HG03460 (cell line): ENCODE measurements around the gene CDK18.

ENCODE experiments used
- ATAC-seq: cut with Tn5 transposase; IDR thresholded peaks from one replicate; pipeline ENCODE4 v1.9.1; 2021; ENCODE audit not compliant: unreplicated experiment

Gene CDK18

GRCh38 chr1:205521686-205522085 is 17.2 kb downstream of the CDK18 start:
- ATAC-seq, result no peak

- ATAC-seq, result no peak
These were observed 18.2 kb downstream of the CDK18 start for GRCh38 chr1:205522692-205523091.

DNA sequence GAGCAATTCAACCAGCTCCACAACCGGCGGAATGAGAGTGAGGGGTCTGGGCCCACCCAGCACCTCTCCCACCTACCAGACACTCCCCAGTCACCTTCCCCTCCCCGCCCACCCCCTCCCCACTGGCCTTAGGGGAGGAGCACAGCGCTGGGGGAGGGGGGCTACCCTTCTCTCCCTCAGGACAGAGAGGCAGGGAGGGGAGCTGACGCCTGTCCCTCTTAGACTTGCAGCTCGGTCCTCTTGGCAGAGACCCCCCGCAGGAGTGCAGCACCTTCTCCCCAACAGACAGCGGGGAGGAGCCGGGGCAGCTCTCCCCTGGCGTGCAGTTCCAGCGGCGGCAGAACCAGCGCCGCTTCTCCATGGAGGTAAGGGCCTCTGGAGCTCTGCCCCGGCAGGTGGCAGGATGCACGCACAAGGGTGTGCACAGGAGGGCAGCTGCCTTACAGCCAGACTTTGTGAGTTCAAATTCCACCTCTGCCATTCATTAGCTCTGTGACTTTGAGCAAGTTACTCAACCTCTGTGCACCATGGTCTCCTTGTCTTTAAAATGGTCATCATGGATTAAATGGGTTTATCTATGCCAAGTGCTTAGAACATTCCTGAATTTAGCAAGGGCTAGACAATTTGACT is 18.9 kb downstream of the CDK18 start:
- ATAC-seq, result no peak

DNA sequence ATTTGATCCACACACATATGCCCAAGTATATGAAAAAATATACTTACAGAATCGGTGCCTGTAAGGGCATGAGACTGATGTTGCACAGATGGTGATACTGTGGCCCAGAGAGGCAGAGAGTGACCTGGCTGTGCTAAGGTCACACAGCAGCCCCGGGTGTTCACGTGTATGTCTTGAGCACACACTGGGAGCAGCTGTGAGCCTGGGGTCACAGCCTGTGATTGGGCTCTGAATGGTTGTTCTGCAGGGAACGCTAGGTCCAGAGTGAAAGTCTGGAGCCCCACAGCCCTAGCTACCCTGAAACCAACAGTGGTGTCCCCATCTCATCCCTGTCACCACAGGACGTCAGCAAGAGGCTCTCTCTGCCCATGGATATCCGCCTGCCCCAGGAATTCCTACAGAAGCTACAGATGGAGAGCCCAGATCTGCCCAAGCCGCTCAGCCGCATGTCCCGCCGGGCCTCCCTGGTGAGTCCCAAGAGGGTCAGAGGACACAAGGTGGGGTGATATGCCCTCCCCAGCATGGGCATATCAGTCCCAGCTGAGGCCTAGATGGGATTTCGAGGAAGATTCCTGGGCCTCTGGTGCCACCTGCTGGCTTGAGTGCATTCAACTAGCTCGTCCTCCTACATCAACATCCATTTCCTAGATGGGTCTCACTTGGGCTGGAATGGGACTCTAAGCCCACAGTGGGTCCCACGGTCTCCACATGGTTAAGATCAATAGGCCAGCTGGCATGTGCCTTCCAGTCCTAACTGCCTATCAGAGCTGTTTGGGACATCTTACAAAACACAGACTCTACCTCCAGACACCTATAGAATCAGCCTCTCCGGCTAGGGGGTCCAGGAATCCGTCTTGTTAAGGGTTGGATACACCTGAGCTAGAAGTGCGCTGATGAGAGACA is 19.7 kb downstream of the CDK18 start:
- no peak for ATAC-seq

DNA sequence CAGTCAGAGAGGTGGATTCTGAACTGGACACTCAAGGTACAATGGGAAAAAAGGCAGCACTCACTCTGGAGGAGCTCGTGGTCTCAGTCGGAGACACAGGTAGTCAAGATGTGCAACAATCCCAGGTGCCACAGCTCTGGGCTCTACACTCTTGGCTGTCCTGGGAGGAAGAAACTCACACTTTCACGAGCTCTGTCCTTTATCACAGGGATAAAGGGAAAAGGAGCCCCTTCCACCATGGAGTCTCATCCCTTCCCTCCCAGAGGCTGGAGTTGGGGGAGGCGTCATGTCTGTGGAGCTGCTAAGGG is 20.3 kb downstream of the CDK18 start:
- ATAC-seq, result no peak

DNA sequence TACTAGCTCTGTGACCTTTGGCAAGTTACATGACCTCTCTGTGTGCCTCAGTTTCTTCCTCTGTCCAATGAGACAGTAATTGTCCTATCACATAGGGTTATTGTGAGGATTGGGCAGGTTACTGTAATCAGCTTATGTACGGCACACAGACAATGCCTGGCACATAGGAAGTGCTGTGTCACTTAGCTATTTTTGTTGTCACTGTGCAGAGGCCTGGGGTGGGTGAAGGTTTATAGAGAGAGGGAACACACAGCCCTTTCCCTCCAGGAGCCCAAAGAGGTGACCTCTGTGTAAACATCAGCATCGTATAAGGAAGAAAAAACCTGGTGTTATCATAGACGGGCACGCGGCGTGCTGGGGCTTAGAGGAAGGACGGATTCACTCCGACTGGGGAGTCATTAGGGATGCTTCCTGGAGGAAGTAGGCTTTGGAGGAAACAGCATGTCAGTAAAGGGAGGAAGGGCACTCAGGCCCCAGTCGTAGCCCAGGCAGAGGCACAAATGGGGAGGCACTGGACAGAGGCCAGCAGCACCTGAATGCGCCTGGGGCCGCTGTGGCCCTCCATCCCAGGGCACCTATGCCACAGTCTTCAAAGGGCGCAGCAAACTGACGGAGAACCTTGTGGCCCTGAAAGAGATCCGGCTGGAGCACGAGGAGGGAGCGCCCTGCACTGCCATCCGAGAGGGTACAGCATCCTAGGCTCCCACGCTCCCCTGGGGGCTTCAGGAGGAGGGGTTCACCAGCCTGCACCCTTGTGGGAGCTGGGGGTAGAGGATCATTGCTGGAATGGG is 21.2 kb downstream of the CDK18 start:
- ATAC-seq, result no peak

DNA sequence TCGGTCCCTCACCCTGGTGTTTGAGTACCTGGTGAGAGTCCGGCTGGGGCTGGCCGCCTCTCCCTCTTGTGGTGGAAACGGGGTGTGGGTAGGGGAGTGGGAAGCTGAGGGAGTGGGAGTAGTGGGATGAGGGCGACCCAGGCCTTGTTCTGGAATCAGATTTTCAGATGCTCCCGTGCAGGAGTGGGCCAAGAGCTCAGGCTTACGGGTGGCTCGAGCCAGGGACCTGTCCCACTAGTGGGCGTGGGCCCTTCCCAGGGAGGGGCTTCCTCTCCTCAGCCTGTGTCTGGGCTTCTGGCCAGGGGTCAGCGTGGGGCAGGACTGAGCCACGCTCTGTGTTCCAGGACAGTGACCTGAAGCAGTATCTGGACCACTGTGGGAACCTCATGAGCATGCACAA is 22.0 kb downstream of the CDK18 start:
- no peak for ATAC-seq

- no peak for ATAC-seq
These were observed 23.5 kb downstream of the CDK18 start for GRCh38 chr1:205527931-205528330.

GRCh38 chr1:205528446-205528886 is 24.0 kb downstream of the CDK18 start:
- no peak for ATAC-seq

- ATAC-seq, result peak; percentile 63
These were observed 24.7 kb downstream of the CDK18 start for GRCh38 chr1:205528887-205529825.

GRCh38 chr1:205530116-205530515 is 25.6 kb downstream of the CDK18 start:
- no peak for ATAC-seq

DNA sequence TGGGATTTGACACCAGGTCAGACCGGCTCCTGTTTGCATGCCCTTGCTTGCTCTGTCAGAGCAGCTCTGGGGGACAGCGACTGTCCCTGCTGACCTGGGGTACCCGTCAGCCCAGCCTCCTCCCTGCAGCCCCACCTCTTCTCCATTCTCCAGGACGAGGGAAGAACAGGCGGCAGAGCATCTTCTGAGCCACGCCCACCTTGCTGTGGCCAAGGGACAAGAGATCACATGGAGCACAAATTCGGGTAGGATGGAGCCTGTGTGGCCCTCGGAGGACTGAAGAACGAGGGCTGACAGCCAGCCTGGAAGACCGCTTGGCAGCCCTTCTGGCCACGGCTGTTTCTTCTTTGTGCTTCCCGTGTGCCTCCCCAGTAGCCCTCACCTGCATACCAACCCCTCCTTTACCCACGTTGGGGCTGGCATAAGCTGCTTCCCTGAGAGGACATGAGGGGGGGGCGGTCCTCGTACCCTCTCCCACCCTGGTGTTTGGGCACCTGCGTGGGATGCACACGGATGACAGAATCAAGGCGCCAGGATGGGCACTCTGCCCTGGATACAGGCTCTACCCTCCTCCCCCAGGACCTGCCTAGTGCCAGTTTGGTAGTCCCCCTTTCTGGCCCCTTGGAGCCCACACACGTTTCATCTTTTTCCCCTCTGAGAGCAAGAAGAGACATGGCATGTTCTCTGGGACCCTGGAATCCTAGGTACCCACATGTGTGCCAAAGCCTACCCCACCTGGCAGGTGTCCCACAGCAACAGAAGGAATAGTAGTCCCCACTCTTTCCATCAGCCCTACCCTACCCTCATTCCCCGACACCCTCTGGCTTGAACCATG is 26.9 kb downstream of the CDK18 start:
- ATAC-seq, result no peak

DNA sequence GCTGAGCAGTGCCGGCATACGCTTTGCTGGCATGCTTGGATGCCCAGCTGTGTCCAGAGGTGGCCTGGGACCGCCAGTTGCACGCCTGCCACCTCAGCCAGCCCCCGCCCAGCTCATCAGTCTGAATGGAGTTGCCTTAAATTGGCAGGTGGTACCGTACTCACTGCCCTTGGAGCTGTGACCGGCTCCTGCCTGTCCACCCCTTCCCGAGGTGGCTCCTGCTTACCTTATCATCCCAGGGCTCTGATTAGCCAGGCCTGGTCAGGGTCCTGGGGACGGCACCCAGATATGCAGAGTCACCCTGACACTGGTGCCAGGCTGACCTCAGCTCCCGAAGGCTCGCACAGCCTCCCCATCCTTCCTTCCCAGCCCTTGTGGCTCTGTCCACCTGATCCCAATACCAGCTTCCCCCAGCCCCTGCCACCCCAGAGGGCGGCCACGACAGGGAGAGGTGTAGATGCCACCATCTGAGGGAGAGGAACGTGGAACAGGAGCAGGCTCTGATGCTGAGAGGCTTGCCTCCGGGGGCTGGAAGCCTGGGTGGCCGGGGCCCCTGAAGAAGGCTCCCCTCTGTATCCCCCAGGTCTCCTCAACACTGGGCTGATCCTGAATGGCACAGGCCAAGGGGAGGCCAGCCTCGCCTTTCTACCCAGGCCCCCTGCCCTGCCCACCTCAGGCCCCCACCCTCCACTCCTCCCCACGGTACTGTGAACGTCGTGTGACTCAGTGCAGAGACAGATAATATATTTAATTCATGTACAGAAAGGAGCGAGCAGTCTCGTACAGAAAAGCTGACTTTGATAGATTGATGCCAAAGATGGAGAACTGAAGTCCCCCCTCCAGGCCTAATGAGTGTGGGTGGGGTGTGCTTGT is 27.8 kb downstream of the CDK18 start:
- ATAC-seq, result no peak

DNA sequence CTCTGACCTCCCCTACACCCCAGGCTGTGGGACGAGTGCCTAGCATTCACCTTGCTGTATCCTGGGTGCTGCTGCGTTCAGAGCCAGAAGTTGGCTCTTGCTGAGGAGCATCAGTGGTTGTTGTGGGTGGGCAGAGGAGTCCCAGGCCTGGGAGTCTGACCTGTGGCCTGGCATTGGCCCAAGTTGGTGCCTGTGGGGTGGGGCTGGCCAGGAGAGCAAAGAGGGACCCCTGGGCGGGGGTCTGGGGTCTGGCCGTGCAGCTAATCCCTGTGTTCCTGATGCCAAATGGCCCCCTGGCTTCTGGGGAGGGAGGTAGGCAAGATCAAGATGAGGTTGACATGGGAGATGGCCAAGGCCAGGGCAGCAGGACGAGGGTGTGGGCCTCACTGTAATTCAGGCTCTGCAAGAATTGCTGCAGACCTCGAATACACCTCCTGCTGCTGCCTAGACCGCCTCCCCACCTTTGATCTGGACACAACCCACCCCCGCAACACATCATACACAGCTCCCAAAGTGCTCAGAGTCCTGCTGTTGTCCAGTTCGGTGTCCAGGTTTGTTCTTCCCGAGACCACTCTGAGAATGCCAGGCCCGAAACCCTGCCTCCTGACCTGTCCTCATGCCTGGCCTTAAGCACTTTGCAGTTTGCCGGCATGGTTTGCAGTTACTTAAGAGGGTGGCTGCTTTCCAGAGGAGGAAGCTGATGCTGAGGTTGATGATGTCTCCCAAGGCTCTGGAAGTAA is 28.7 kb downstream of the CDK18 start:
- ATAC-seq, result no peak

DNA sequence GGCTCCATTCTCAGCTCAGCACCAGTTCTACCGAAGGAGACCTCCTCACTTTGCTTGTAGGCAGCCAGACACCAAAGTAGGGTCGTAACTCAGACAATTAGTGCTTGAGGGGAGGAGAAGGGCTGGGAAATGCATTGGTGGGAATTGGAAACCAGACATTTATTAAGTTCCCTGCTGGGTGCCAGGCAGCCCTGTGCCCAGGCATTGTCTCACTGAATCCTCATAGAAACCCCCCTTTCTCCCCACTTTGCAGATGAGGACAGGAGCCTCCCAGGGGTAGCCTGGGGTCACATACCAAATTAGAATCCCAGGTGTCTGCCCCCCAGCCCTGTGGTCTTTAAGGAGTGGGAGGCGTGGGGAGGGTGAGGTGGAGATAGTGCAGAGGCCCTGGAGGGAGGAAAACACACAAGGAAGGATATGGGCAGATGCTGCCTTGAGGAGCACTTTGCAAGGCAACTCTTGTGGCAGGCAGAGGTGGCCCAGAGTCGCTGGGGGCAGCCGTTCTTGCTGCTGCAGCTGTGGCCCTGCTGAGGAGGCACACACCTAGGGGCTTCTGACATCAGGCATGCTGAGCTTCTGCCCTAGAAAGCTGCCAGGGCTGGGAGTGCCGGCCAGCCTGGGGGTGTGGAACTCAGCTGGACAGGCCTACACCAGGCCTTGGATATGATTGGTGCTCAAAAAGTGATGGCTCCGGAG is 29.4 kb downstream of the CDK18 start:
- ATAC-seq, result no peak

DNA sequence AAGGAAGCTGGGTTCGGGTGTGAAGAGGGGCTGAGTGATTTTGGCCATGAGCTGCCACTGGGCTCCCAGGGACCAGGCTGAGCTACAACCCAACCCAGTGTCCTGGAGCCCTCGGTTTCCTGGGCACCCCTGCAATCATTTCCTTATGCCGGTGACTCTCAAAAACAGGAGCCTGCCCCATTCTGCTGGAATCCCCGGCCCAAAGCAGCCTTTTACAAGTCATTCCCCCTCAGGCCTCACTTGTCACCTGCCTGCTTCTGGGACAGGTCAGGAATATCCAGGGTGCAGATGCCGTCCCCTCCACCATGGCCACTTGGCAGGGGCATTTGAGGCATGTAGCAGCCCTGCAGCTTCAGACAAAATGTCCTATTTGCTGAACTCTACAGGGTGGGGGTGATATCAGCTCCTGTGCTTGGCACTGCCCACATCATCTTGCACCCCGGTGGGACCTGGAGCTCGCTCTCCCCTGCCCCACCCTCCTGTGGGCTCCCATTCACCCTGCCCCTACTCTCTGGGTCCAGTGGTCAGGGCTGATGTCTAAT is 30.0 kb downstream of the CDK18 start:
- no peak for ATAC-seq

DNA sequence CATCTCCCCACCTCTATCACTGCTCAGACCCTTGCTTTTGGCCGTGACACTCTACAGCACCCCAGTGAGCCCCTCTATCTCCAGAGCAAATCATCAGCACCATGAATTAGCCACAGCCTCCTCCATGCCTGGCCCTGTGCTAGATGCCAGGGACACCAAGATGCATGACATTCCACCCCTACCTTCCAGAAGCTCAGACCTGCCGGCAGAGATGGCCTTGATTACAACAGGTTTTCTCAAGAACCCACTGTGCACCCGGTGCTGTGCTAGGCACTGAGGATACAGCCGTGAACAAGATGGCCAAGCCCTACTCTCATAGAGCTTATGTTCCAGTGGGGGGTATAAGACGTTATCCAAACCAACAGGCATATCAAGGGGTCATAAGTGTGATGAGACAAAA is 30.6 kb downstream of the CDK18 start:
- ATAC-seq, result no peak
